Fibroblast of lung (primary cell): ENCODE data around the gene MICAL3. TPM values are rescaled to one million over a fixed set of nuclear protein-coding genes. Genes with fewer than 3 reads are reported as not detected.

Experiments used
- DNase-seq, 2 donors: peaks; one replicate each; pipeline versions ENCODE4 v3.0.0 to v3.0.0-alpha.2; 2010; ENCODE audit warnings: low read depth in 2 of 2
- H2AFZ ChIP-seq: 2 replicates; pipeline ENCODE4 v1.5.1; 2012; ENCODE audit warnings: low read length, control low read depth, inconsistent platforms
- H3K27ac ChIP-seq: 2 replicates; pipeline ENCODE4 v1.5.1; 2011; ENCODE audit warnings: low read length, control low read depth; ENCODE audit not compliant: insufficient read depth
- H3K27me3 ChIP-seq: 2 replicates; pipeline ENCODE4 v1.5.1; 2011; ENCODE audit warnings: mild to moderate bottlenecking, low read length; ENCODE audit not compliant: control insufficient read depth, insufficient read depth
- H3K36me3 ChIP-seq: 2 replicates; pipeline ENCODE4 v1.5.1; 2011; ENCODE audit warnings: low read length; ENCODE audit not compliant: control insufficient read depth, insufficient read depth
- H3K4me1 ChIP-seq: 2 replicates; pipeline ENCODE4 v1.5.1; 2011; ENCODE audit warnings: low read length; ENCODE audit not compliant: control insufficient read depth, insufficient read depth; ENCODE audit errors: extremely low read depth
- H3K4me2 ChIP-seq: 2 replicates; pipeline ENCODE4 v1.5.1; 2011; ENCODE audit warnings: low read length, control low read depth; ENCODE audit not compliant: insufficient read depth; ENCODE audit errors: extremely low read depth
- H3K4me3 ChIP-seq, 4 experiments: fragments of 200-600 bp in 1 of 4; sonication (generic) in 1 of 4; replicated peaks in 1 of 4; 2 replicates each; pipeline ENCODE4 v1.5.1; 2011 to 2016; ENCODE audit warnings: low read length in 4 of 4, low read depth in 3 of 4, mild to moderate bottlenecking in 3 of 4, control low read depth in 2 of 4, inconsistent platforms in 1 of 4, mixed read lengths in 1 of 4; ENCODE audit not compliant: insufficient read depth in 1 of 4; ENCODE audit errors: control extremely low read depth in 1 of 4
- H3K79me2 ChIP-seq: 2 replicates; pipeline ENCODE4 v1.5.1; 2012; ENCODE audit warnings: mild to moderate bottlenecking, low read length, inconsistent platforms; ENCODE audit not compliant: control insufficient read depth, insufficient read depth
- H3K9ac ChIP-seq: 2 replicates; pipeline ENCODE4 v1.5.1; 2011; ENCODE audit warnings: mild to moderate bottlenecking, low read length, control low read depth; ENCODE audit not compliant: insufficient read depth
- H3K9me3 ChIP-seq: 2 replicates; pipeline ENCODE4 v1.5.1; 2012; ENCODE audit warnings: low read depth, low read length; ENCODE audit not compliant: control insufficient read depth, insufficient read depth
- H4K20me1 ChIP-seq: 2 replicates; pipeline ENCODE4 v1.5.1; 2011; ENCODE audit warnings: low read length; ENCODE audit not compliant: control insufficient read depth, insufficient read depth; ENCODE audit errors: extremely low read depth
- CTCF ChIP-seq, 2 donors: IDR thresholded peaks in 1 of 2; conservative IDR thresholded peaks in 1 of 2; 1 replicate in 1 of 2; 2 replicates in 1 of 2; pipeline ENCODE4 v1.5.1; 2011 to 2012; ENCODE audit warnings: low read length in 2 of 2, control low read depth in 1 of 2, inconsistent platforms in 1 of 2, low read depth in 1 of 2, mild to moderate bottlenecking in 1 of 2
- EZH2 ChIP-seq: IDR thresholded peaks from 2 replicates; pipeline ENCODE4 v1.5.1; 2012; ENCODE audit warnings: low read length, control low read depth, mild to moderate bottlenecking; ENCODE audit errors: missing control alignments
- polyA plus RNA-seq, 2 donors: library from polyadenylated mRNA; depleted of rRNA in 1 of 2; stranded (reverse) in 1 of 2; unstranded in 1 of 2; fragments of >200 nt; gene quantifications; 2 replicates each; pipeline ENCODE4 v1.2.1, GENCODE V29; 2011 to 2012; ENCODE audit warnings: missing spikeins in 1 of 2
- total RNA-seq: library from RNA; depleted of rRNA; stranded (reverse); fragments of >200 nt; gene quantifications from 2 replicates; pipeline ENCODE4 v1.2.1, GENCODE V29; 2014

The MICAL3 gene
- total and polyA plus RNA-seq, 2 donors (not counting 1 experiment from before 2014, with no cell fraction given): 10.8 to 22.6 TPM

- Histone ChIP-seq H3K27me3 (no peaks in the 10 kb centered on the region), H2AFZ (no peak overlapping the region), H3K79me2 (no peaks in the 10 kb centered on the region), H3K27ac (no peak overlapping the region), H4K20me1 (no peaks in the 10 kb centered on the region), H3K9ac (no peak overlapping the region), H3K9me3 (no peaks in the 10 kb centered on the region), H3K4me3 (no peak overlapping the region), H3K36me3 (no peaks in the 10 kb centered on the region), H3K4me1 (no peaks in the 10 kb centered on the region), H3K4me2 (no peak overlapping the region)
- TF ChIP-seq CTCF (conservative IDR thresholded peaks at IDR 0.05 in 1 of 2, IDR thresholded peaks at IDR 0.05 in 1 of 2; ENCODE audit: low read depth in 1 of 2, low read length in 2 of 2): no peak
- DNase-seq: no peak
These were observed 226.4 kb downstream of the MICAL3 start for GRCh38 chr22:17797721-17798559.

- DNase-seq: no peak
- TF ChIP-seq CTCF (conservative IDR thresholded peaks at IDR 0.05 in 1 of 2, IDR thresholded peaks at IDR 0.05 in 1 of 2; ENCODE audit: low read depth in 1 of 2, low read length in 2 of 2) (no peak), EZH2 (no peak)
These were observed 227.7 kb downstream of the MICAL3 start for GRCh38 chr22:17796695-17797094.

GRCh38 chr22:17795661-17796548 lies 228.5 kb downstream of the MICAL3 start:
- TF ChIP-seq EZH2: no peak
- TF ChIP-seq CTCF (conservative IDR thresholded peaks at IDR 0.05 in 1 of 2, IDR thresholded peaks at IDR 0.05 in 1 of 2; ENCODE audit: low read depth in 1 of 2, low read length in 2 of 2): no peak
- Histone ChIP-seq H3K4me1 (no peaks in the 10 kb centered on the region), H3K9me3 (no peaks in the 10 kb centered on the region), H3K27me3 (no peaks in the 10 kb centered on the region), H3K4me3 (no peak overlapping the region), H3K9ac (no peak overlapping the region), H4K20me1 (no peaks in the 10 kb centered on the region), H3K27ac (no peak overlapping the region), H3K36me3 (no peaks in the 10 kb centered on the region), H2AFZ (no peak overlapping the region), H3K4me2 (no peak overlapping the region), H3K79me2 (no peaks in the 10 kb centered on the region)
- no peak for DNase-seq

More at GRCh38 chr22:17796695-17797094, 227.7 kb downstream of the MICAL3 start:
- Histone ChIP-seq H3K9me3 (no peaks in the 10 kb centered on the region), H3K27me3 (no peaks in the 10 kb centered on the region), H3K4me1 (no peaks in the 10 kb centered on the region), H3K36me3 (no peaks in the 10 kb centered on the region), H4K20me1 (no peaks in the 10 kb centered on the region), H3K9ac (no peak overlapping the region), H3K27ac (no peak overlapping the region), H3K4me3 (no peak overlapping the region), H3K79me2 (no peaks in the 10 kb centered on the region), H3K4me2 (no peak overlapping the region), H2AFZ (no peak overlapping the region)
